A673 (cell line): ENCODE results near the gene NSUN3. TPM values are rescaled to one million over a fixed set of nuclear protein-coding genes. Genes with fewer than 3 reads are reported as not detected.

ENCODE experiments used
- BruUV-seq: library from RNA; stranded (reverse); fragments of 400-500 nt; replicated peaks from 2 replicates; lab custom pipeline; 2021; lab: Mats Ljungman, UMichigan
- CTCF ChIA-PET: fragments of 300-600 bp; sonication (Branson Sonifier 250); formaldehyde crosslinking; loops from one replicate; lab custom pipeline; 2022; ENCODE audit warnings: antibody characterized with exemption; lab: Charles Lee
- POLR2A ChIA-PET: fragments of 300-600 bp; sonication (Branson Sonifier 250); formaldehyde crosslinking; loops from one replicate; lab custom pipeline; 2022; ENCODE audit warnings: antibody characterized with exemption; ENCODE audit not compliant: low non-redundant PET; lab: Charles Lee
- DNase-seq: peaks from one replicate; pipeline ENCODE4 v3.0.0-alpha.2; 2015; ENCODE audit warnings: low spot score
- H3K27ac ChIP-seq: fragments of 200-600 bp; sonication (generic); 2 replicates; pipeline ENCODE4 v1.5.1; 2016; ENCODE audit warnings: mixed run types, low read depth, mild to moderate bottlenecking, mixed read lengths, antibody characterized with exemption, low read length; ENCODE audit not compliant: poor library complexity, severe bottlenecking
- H3K27me3 ChIP-seq: fragments of 200-600 bp; sonication (generic); replicated peaks from 2 replicates; pipeline ENCODE4 v1.6.1; 2017; ENCODE audit warnings: mixed run types, low read depth, mild to moderate bottlenecking, mixed read lengths, antibody characterized with exemption, low read length; ENCODE audit not compliant: insufficient read depth, poor library complexity
- H3K36me3 ChIP-seq: fragments of 200-600 bp; sonication (generic); 2 replicates; pipeline ENCODE4 v1.6.1; 2016; ENCODE audit warnings: mixed run types, mild to moderate bottlenecking, mixed read lengths, antibody characterized with exemption, low read length; ENCODE audit not compliant: insufficient read depth, poor library complexity, severe bottlenecking
- H3K4me1 ChIP-seq: fragments of 200-600 bp; sonication (generic); 2 replicates; pipeline ENCODE4 v1.6.1; 2017; ENCODE audit warnings: mixed run types, mild to moderate bottlenecking, mixed read lengths, antibody characterized with exemption, low read length; ENCODE audit not compliant: insufficient read depth, poor library complexity, severe bottlenecking
- H3K4me3 ChIP-seq: fragments of 200-600 bp; sonication (generic); 2 replicates; pipeline ENCODE4 v1.5.1; 2016; ENCODE audit warnings: low read depth, mixed run types, mild to moderate bottlenecking, mixed read lengths, low read length; ENCODE audit not compliant: poor library complexity, severe bottlenecking
- H3K9me3 ChIP-seq: fragments of 200-600 bp; sonication (generic); 2 replicates; pipeline ENCODE4 v1.6.1; 2016; ENCODE audit warnings: mixed run types, low read depth, mild to moderate bottlenecking, mixed read lengths, antibody characterized with exemption, low read length; ENCODE audit not compliant: poor library complexity, severe bottlenecking
- CTCF ChIP-seq: fragments of 300-800, 200-600 bp; sonication (generic); conservative IDR thresholded peaks from 2 replicates; pipeline ENCODE4 v1.5.1; 2017; ENCODE audit warnings: low read depth, mild to moderate bottlenecking, antibody characterized with exemption, low read length, moderate library complexity, mixed read lengths
- EZH2 ChIP-seq: fragments of 200-600 bp; sonication (generic); IDR thresholded peaks from 2 replicates; pipeline ENCODE4 v1.6.1; 2017; ENCODE audit warnings: borderline replicate concordance, low read depth, mild to moderate bottlenecking, mixed read lengths, antibody characterized with exemption, low read length; ENCODE audit not compliant: poor library complexity, severe bottlenecking
- intact Hi-C: fragments of 100-400 bp; cut with micrococcal nuclease; formaldehyde crosslinking; loops from one replicate; pipeline ENCODE4 v1.10.0; 2022; ENCODE audit not compliant: unreplicated experiment
- total RNA-seq: library from RNA; stranded (reverse); gene quantifications from 2 replicates; pipeline ENCODE4 v1.2.3, GENCODE V29; 2021

The NSUN3 gene
- total RNA-seq, 1 experiment from 2014 or later, result 15.6 TPM

- no peaks in the 10 kb centered on the region for H3K4me1 ChIP-seq
- peaks cover 3% of the 10 kb centered on the region for H3K36me3 ChIP-seq
- intact Hi-C loops, result no loop called here
- no TSS peak for BruUV-seq
- no peaks in the 10 kb centered on the region for H3K9me3 ChIP-seq
- TF ChIP-seq EZH2 (no peak), CTCF (no peak)
- DNase-seq, result no peak
- no peak overlapping the region for H3K27ac ChIP-seq
- no peak overlapping the region for H3K4me3 ChIP-seq
- ChIA-PET CTCF (no interaction called here), POLR2A (no interaction called here)
- H3K27me3 ChIP-seq, result no peaks in the 10 kb centered on the region
Observed at GRCh38 chr3:94046533-94046932, 16.3 kb upstream of the NSUN3 start.

DNA sequence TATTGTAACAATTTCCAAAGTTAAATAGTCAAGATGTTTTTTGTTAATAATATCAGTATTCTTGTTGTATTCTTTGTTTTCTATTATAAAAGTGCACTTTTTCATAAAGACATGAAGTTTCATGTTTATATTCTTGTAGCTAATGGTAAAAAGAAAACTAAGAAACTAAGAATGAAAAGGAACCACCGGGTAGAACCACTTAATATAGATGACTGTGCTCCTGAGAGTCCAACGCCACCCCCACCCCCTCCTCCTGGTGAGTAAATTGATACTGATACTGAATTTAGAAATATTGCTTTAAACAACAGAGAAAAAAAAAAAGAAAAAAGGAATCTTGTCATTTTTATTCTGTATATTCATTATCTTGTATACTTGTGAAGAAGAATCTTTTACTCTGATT, 13.6 kb upstream of the NSUN3 start:
- no peak for DNase-seq
- Histone ChIP-seq H3K4me1 (no peaks in the 10 kb centered on the region), H3K27me3 (no peaks in the 10 kb centered on the region), H3K27ac (no peak overlapping the region), H3K9me3 (no peaks in the 10 kb centered on the region), H3K4me3 (no peak overlapping the region), H3K36me3 (peaks cover under 1% of the 10 kb centered on the region)
- BruUV-seq, result no TSS peak
- TF ChIP-seq EZH2 (no peak), CTCF (no peak)
- POLR2A ChIA-PET, result no interaction called here
- CTCF ChIA-PET, result no interaction called here
- intact Hi-C loops, result no loop called here

- POLR2A ChIA-PET, result no interaction called here
- Histone ChIP-seq H3K9me3 (no peaks in the 10 kb centered on the region), H3K36me3 (no peaks in the 10 kb centered on the region), H3K4me1 (no peaks in the 10 kb centered on the region), H3K4me3 (no peak overlapping the region), H3K27me3 (no peaks in the 10 kb centered on the region), H3K27ac (no peak overlapping the region)
- no peak for TF ChIP-seq CTCF
- TF ChIP-seq EZH2, result no peak
- no peak for DNase-seq
- BruUV-seq, result no TSS peak
- intact Hi-C loops, result no loop called here
- CTCF ChIA-PET, result no interaction called here
Observed at GRCh38 chr3:94050546-94050945, 12.3 kb upstream of the NSUN3 start.
